HT-29 (cell line): Measurements from ENCODE around the gene KCNK3. TPM values are rescaled to one million over a fixed set of nuclear protein-coding genes. Genes with fewer than 3 reads are reported as not detected.
"Not testable (repeated sequence)": the region's sequence is repeated elsewhere in the genome, so short reads cannot be mapped to it uniquely, and the experiment has no call there.

Experiments used
- DNase-seq: peaks from one replicate; pipeline ENCODE4 v3.0.0-alpha.2; 2015; ENCODE audit warnings: low spot score
- total RNA-seq: library from RNA; depleted of rRNA; stranded (reverse); fragments of >200 nt; shearing (Covaris generic); gene quantifications from 2 replicates; pipeline ENCODE4 v1.2.3, GENCODE V29; 2014

Gene KCNK3
- total RNA-seq, 1 experiment from 2014 or later: not detected

- DNase-seq: no peak
These were observed 62.6 kb downstream of the KCNK3 start for GRCh38 chr2:26754972-26755670.

GRCh38 chr2:26756337-26756736, 63.8 kb downstream of the KCNK3 start:
- DNase-seq: no peak

GRCh38 chr2:26757873-26758789, 65.6 kb downstream of the KCNK3 start:
- DNase-seq: peak; percentile 79

GRCh38 chr2:26758790-26759321, 66.3 kb downstream of the KCNK3 start:
- no peak for DNase-seq

- DNase-seq: no peak
These were observed 67.3 kb downstream of the KCNK3 start for GRCh38 chr2:26759845-26760244.

- not testable (repeated sequence) for DNase-seq
These were observed 68.5 kb downstream of the KCNK3 start for GRCh38 chr2:26760991-26761390.

GRCh38 chr2:26763019-26763418, 70.5 kb downstream of the KCNK3 start:
- DNase-seq: no peak

GRCh38 chr2:26764078-26764887, 71.8 kb downstream of the KCNK3 start, which contains the start of gene SLC35F6:
SLC35F6 (plus strand) TSS chr2:26764284; CDS start chr2:26764350, 66 bp downstream.
- peak; percentile 75 for DNase-seq

GRCh38 chr2:26764906-26765305, 72.4 kb downstream of the KCNK3 start:
- DNase-seq: peak; percentile 20

GRCh38 chr2:26765475-26766200, 73.1 kb downstream of the KCNK3 start:
- no peak for DNase-seq

- DNase-seq: no peak
These were observed 74.6 kb downstream of the KCNK3 start for GRCh38 chr2:26767129-26767528.

GRCh38 chr2:26767894-26768487, 75.5 kb downstream of the KCNK3 start:
- no peak for DNase-seq

GRCh38 chr2:26768759-26769088, 76.2 kb downstream of the KCNK3 start:
- DNase-seq: no peak

- DNase-seq: no peak
These were observed 76.7 kb downstream of the KCNK3 start for GRCh38 chr2:26769089-26769761.

- DNase-seq: peak; percentile 46
These were observed 78.6 kb downstream of the KCNK3 start for GRCh38 chr2:26770986-26771586.

- DNase-seq: no peak
These were observed 79.8 kb downstream of the KCNK3 start for GRCh38 chr2:26772064-26773001.

GRCh38 chr2:26776195-26776800, 83.8 kb downstream of the KCNK3 start:
- DNase-seq: no peak

- no peak for DNase-seq
These were observed 85.6 kb downstream of the KCNK3 start for GRCh38 chr2:26778098-26778497.
